ENCODE measurements around the gene UBASH3A. TPM values are rescaled to one million over a fixed set of nuclear protein-coding genes. Genes with fewer than 3 reads are reported as not detected.
A peak's percentile ranks its signal among the peaks of the same experiment; 100 is the strongest.

The UBASH3A gene
- total RNA-seq, 1 experiment from 2014 or later: not detected

GRCh38 chr21:42384989-42385388, 18.7 kb upstream of the UBASH3A start:
- Mint-ChIP-seq H3K9me3 (ENCODE audit: low read depth, unreplicated experiment) (no peaks in the 10 kb centered on the region), H3K27me3 (ENCODE audit: unreplicated experiment) (no peaks in the 10 kb centered on the region), H3K27ac (ENCODE audit: unreplicated experiment) (peak overlapping the region; percentile 45), H3K4me1 (ENCODE audit: low read depth, unreplicated experiment) (peaks cover 47% of the 10 kb centered on the region), H3K36me3 (ENCODE audit: insufficient read depth, unreplicated experiment) (peaks cover 9% of the 10 kb centered on the region), H3K4me3 (ENCODE audit: low read depth, unreplicated experiment) (no peak overlapping the region)
- CTCF ChIA-PET: no interaction called here
- peak; percentile 6 for DNase-seq
- no peak for TF ChIP-seq CTCF (IDR thresholded peaks at IDR 0.05; ENCODE audit: unreplicated experiment)
- intact Hi-C loops (cut with micrococcal nuclease; ENCODE audit: unreplicated experiment): loop anchor here (10.0 kb wide), 1 partner anchor 50 kb away; no protein-coding TSS in a partner anchor
- BruUV-seq (replicated peaks): no TSS peak

GRCh38 chr21:42385619-42386018, 18.1 kb upstream of the UBASH3A start:
- BruUV-seq (replicated peaks): no TSS peak
- no peak for TF ChIP-seq CTCF (IDR thresholded peaks at IDR 0.05; ENCODE audit: unreplicated experiment)
- Mint-ChIP-seq H3K9me3 (ENCODE audit: low read depth, unreplicated experiment) (no peaks in the 10 kb centered on the region), H3K27ac (ENCODE audit: unreplicated experiment) (no peak overlapping the region), H3K4me1 (ENCODE audit: low read depth, unreplicated experiment) (peaks cover 51% of the 10 kb centered on the region), H3K27me3 (ENCODE audit: unreplicated experiment) (no peaks in the 10 kb centered on the region), H3K4me3 (ENCODE audit: low read depth, unreplicated experiment) (no peak overlapping the region), H3K36me3 (ENCODE audit: insufficient read depth, unreplicated experiment) (peaks cover 9% of the 10 kb centered on the region)
- no peak for DNase-seq
- CTCF ChIA-PET: no interaction called here
- intact Hi-C loops (cut with micrococcal nuclease; ENCODE audit: unreplicated experiment): loop anchor here (10.0 kb wide), 1 partner anchor 49 kb away; no protein-coding TSS in a partner anchor

GRCh38 chr21:42386034-42386591, 17.6 kb upstream of the UBASH3A start:
- TF ChIP-seq CTCF (IDR thresholded peaks at IDR 0.05; ENCODE audit: unreplicated experiment): no peak
- DNase-seq: no peak
- no peaks in the 10 kb centered on the region for H3K9me3 Mint-ChIP-seq (ENCODE audit: low read depth, unreplicated experiment)
- CTCF ChIA-PET: no interaction called here
- H3K36me3 Mint-ChIP-seq (ENCODE audit: insufficient read depth, unreplicated experiment): peaks cover 9% of the 10 kb centered on the region
- no peak overlapping the region for H3K27ac Mint-ChIP-seq (ENCODE audit: unreplicated experiment)
- H3K27me3 Mint-ChIP-seq (ENCODE audit: unreplicated experiment): no peaks in the 10 kb centered on the region
- H3K4me1 Mint-ChIP-seq (ENCODE audit: low read depth, unreplicated experiment): peaks cover 56% of the 10 kb centered on the region
- no TSS peak for BruUV-seq (replicated peaks)
- intact Hi-C loops (cut with micrococcal nuclease; ENCODE audit: unreplicated experiment): loop anchor here (10.0 kb wide), 1 partner anchor 49 kb away; no protein-coding TSS in a partner anchor
- H3K4me3 Mint-ChIP-seq (ENCODE audit: low read depth, unreplicated experiment): no peak overlapping the region

- no TSS peak for BruUV-seq (replicated peaks)
- TF ChIP-seq CTCF (IDR thresholded peaks at IDR 0.05; ENCODE audit: unreplicated experiment): no peak
- peak overlapping the region; percentile 10 for H3K27ac Mint-ChIP-seq (ENCODE audit: unreplicated experiment)
- H3K4me3 Mint-ChIP-seq (ENCODE audit: low read depth, unreplicated experiment): no peak overlapping the region
- DNase-seq: no peak
- CTCF ChIA-PET: interaction anchor here (0.6 kb wide), 1 partner anchor 63 kb away, joined by 6 read pairs; no protein-coding TSS in a partner anchor
- H3K9me3 Mint-ChIP-seq (ENCODE audit: low read depth, unreplicated experiment): no peaks in the 10 kb centered on the region
- H3K36me3 Mint-ChIP-seq (ENCODE audit: insufficient read depth, unreplicated experiment): peaks cover 9% of the 10 kb centered on the region
- intact Hi-C loops (cut with micrococcal nuclease; ENCODE audit: unreplicated experiment): loop anchor here (10.0 kb wide), 1 partner anchor 48 kb away; no protein-coding TSS in a partner anchor
- H3K27me3 Mint-ChIP-seq (ENCODE audit: unreplicated experiment): no peaks in the 10 kb centered on the region
- peaks cover 56% of the 10 kb centered on the region for H3K4me1 Mint-ChIP-seq (ENCODE audit: low read depth, unreplicated experiment)
Measured at GRCh38 chr21:42387164-42387563, 16.5 kb upstream of the UBASH3A start.
